Trophoblast cell (in vitro differentiated cells and primary cell): ENCODE measurements around the gene DCAF8.

ENCODE experiments used
- DNase-seq, 2 donors: peaks; one replicate each; pipeline ENCODE4 v3.0.0-alpha.2; 2016
- H2AFZ ChIP-seq: 2 replicates; pipeline ENCODE4 v1.6.1; 2013; ENCODE audit warnings: low read length, moderate library complexity, mild to moderate bottlenecking; ENCODE audit not compliant: insufficient read depth, poor library complexity
- H2AK5ac ChIP-seq: 2 replicates; pipeline ENCODE4 v1.6.1; 2013; ENCODE audit warnings: mild to moderate bottlenecking, low read length
- H2BK120ac ChIP-seq: 2 replicates; pipeline ENCODE4 v1.6.1; 2013; ENCODE audit warnings: low read length, mild to moderate bottlenecking, moderate library complexity; ENCODE audit not compliant: insufficient read depth, poor library complexity
- H2BK12ac ChIP-seq: 2 replicates; pipeline ENCODE4 v1.6.1; 2013; ENCODE audit warnings: mild to moderate bottlenecking, low read length, moderate library complexity
- H2BK5ac ChIP-seq: 2 replicates; pipeline ENCODE4 v1.6.1; 2013; ENCODE audit warnings: low read length, low read depth, moderate library complexity, mild to moderate bottlenecking; ENCODE audit not compliant: poor library complexity
- H3K14ac ChIP-seq: 2 replicates; pipeline ENCODE4 v1.6.1; 2013; ENCODE audit warnings: mild to moderate bottlenecking, low read length
- H3K18ac ChIP-seq: 2 replicates; pipeline ENCODE4 v1.6.1; 2013; ENCODE audit warnings: mild to moderate bottlenecking, low read length
- H3K23ac ChIP-seq: 2 replicates; pipeline ENCODE4 v1.6.1; 2013; ENCODE audit warnings: low read length
- H3K27ac ChIP-seq: 2 replicates; pipeline ENCODE4 v1.5.1; 2013; ENCODE audit warnings: low read depth, mild to moderate bottlenecking, inconsistent platforms, low read length, moderate library complexity
- H3K27me3 ChIP-seq: 2 replicates; pipeline ENCODE4 v1.6.1; 2013; ENCODE audit warnings: inconsistent platforms, mild to moderate bottlenecking, low read length, moderate library complexity; ENCODE audit not compliant: insufficient read depth
- H3K36me3 ChIP-seq, 2 experiments: 1 replicate in 1 of 2; 2 replicates in 1 of 2; pipeline ENCODE4 v1.6.1; 2013; ENCODE audit warnings: low read length in 2 of 2, mild to moderate bottlenecking in 2 of 2, moderate library complexity in 1 of 2; ENCODE audit not compliant: insufficient read depth in 2 of 2, control insufficient read depth in 1 of 2
- H3K4ac ChIP-seq: 2 replicates; pipeline ENCODE4 v1.6.1; 2013; ENCODE audit warnings: low read depth, mild to moderate bottlenecking, low read length, moderate library complexity
- H3K4me1 ChIP-seq, 2 experiments: 1 replicate in 1 of 2; 2 replicates in 1 of 2; pipeline ENCODE4 v1.6.1; 2013; ENCODE audit warnings: low read length in 2 of 2, mild to moderate bottlenecking in 2 of 2, moderate library complexity in 1 of 2; ENCODE audit not compliant: insufficient read depth in 2 of 2, control insufficient read depth in 1 of 2
- H3K4me2 ChIP-seq: 2 replicates; pipeline ENCODE4 v1.6.1; 2013; ENCODE audit warnings: inconsistent platforms, mild to moderate bottlenecking, low read length, moderate library complexity
- H3K4me3 ChIP-seq: 2 replicates; pipeline ENCODE4 v1.5.1; 2013; ENCODE audit warnings: mild to moderate bottlenecking, low read depth, low read length, inconsistent platforms
- H3K79me1 ChIP-seq: one replicate; pipeline ENCODE4 v1.6.1; 2013; ENCODE audit warnings: low read length
- H3K79me2 ChIP-seq: 2 replicates; pipeline ENCODE4 v1.6.1; 2013; ENCODE audit warnings: low read length, mild to moderate bottlenecking; ENCODE audit not compliant: control insufficient read depth, insufficient read depth, poor library complexity
- H3K9ac ChIP-seq: 2 replicates; pipeline ENCODE4 v1.6.1; 2013; ENCODE audit warnings: mild to moderate bottlenecking, low read length
- H3K9me3 ChIP-seq: 2 replicates; pipeline ENCODE4 v1.6.1; 2013; ENCODE audit warnings: low read depth, mild to moderate bottlenecking, control low read depth, inconsistent platforms, low read length; ENCODE audit not compliant: insufficient read depth
- H4K12ac ChIP-seq: 2 replicates; pipeline ENCODE4 v1.6.1; 2013; ENCODE audit warnings: low read depth, mild to moderate bottlenecking, low read length, moderate library complexity
- H4K8ac ChIP-seq: 2 replicates; pipeline ENCODE4 v1.6.1; 2013; ENCODE audit warnings: low read depth, mild to moderate bottlenecking, low read length, moderate library complexity
- H4K91ac ChIP-seq: one replicate; pipeline ENCODE4 v1.6.1; 2013; ENCODE audit warnings: low read depth, mild to moderate bottlenecking, low read length, moderate library complexity
- WGBS: extraction: QIAGEN DNeasy Blood & Tissue Kit; methylation state at CpG from one replicate; pipeline ENCODE4 v1.1.7; 2013; ENCODE audit warnings: missing lambda C conversion rate; ENCODE audit not compliant: insufficient read length, insufficient coverage; ENCODE audit errors: extremely low coverage; 5-methylcytosine and 5-hydroxymethylcytosine counted together

The DCAF8 gene

DNA sequence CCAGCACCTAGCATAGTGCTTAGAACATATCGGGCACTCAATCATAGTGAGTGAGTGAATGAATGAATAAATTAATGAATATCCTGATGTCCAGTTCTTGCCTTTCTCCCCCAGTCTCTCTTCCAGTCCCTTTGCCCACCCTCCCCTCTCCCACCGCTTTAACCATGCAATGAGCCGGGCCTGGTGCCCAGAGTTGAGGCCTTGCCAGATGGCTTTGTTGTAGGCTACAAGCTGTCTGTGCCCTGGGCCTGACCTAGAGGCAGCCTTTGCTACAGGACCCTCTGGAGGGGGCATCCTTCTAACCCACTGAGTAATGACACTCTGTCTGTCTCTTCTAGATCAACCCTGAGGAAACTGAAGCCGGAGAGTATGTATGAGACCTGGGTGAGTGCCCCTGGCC, 65.1 kb downstream of the DCAF8 start:
- DNase-seq = no peak
- no peak overlapping the region for H4K91ac ChIP-seq
- no peaks in the 10 kb centered on the region for H3K79me1 ChIP-seq
- H3K27ac ChIP-seq = no peak overlapping the region
- H3K79me2 ChIP-seq = no peaks in the 10 kb centered on the region
- H3K4me2 ChIP-seq = no peak overlapping the region
- no peak overlapping the region for H3K4me3 ChIP-seq
- H2BK12ac ChIP-seq = no peak overlapping the region
- no peak overlapping the region for H3K14ac ChIP-seq
- no peak overlapping the region for H2AFZ ChIP-seq
- peaks cover 12% of the 10 kb centered on the region for H3K9me3 ChIP-seq
- H4K8ac ChIP-seq = no peak overlapping the region
- H4K12ac ChIP-seq = no peak overlapping the region
- no CpG with 5 or more reads among the region's 4 CpGs for WGBS
- no peak overlapping the region for H3K9ac ChIP-seq
- peaks cover 0 to 7% of the 10 kb centered on the region in 2 experiments for H3K36me3 ChIP-seq
- no peak overlapping the region for H2BK5ac ChIP-seq
- peaks cover 3 to 6% of the 10 kb centered on the region in 2 experiments for H3K4me1 ChIP-seq
- H2AK5ac ChIP-seq = no peak overlapping the region
- no peak overlapping the region for H3K18ac ChIP-seq
- H2BK120ac ChIP-seq = no peak overlapping the region
- H3K4ac ChIP-seq = no peak overlapping the region
- H3K23ac ChIP-seq = no peak overlapping the region
- no peaks in the 10 kb centered on the region for H3K27me3 ChIP-seq

- Histone ChIP-seq H3K4me1 (peaks cover 5 to 8% of the 10 kb centered on the region in 2 experiments), H2AFZ (no peak overlapping the region), H2BK120ac (no peak overlapping the region), H3K27me3 (no peaks in the 10 kb centered on the region), H3K79me2 (no peaks in the 10 kb centered on the region), H3K4ac (no peak overlapping the region), H3K79me1 (no peaks in the 10 kb centered on the region), H3K18ac (no peak overlapping the region), H4K8ac (no peak overlapping the region), H2BK5ac (no peak overlapping the region), H3K36me3 (peaks cover 0 to 7% of the 10 kb centered on the region in 2 experiments), H2BK12ac (no peak overlapping the region), H2AK5ac (no peak overlapping the region), H3K14ac (no peak overlapping the region), H3K9me3 (peaks cover 12% of the 10 kb centered on the region), H4K12ac (no peak overlapping the region), H4K91ac (no peak overlapping the region), H3K23ac (no peak overlapping the region), H3K4me3 (no peak overlapping the region), H3K4me2 (no peak overlapping the region), H3K9ac (no peak overlapping the region), H3K27ac (no peak overlapping the region)
- DNase-seq = no peak
- no CpG with 5 or more reads among the region's 4 CpGs for WGBS
These were observed 66.2 kb downstream of the DCAF8 start for GRCh38 chr1:160196143-160196542.

- H3K27ac ChIP-seq = no peak overlapping the region
- peaks cover 12% of the 10 kb centered on the region for H3K9me3 ChIP-seq
- no peak overlapping the region for H3K14ac ChIP-seq
- H3K4me2 ChIP-seq = no peak overlapping the region
- no peak overlapping the region for H2AK5ac ChIP-seq
- no peaks in the 10 kb centered on the region for H3K27me3 ChIP-seq
- H2BK5ac ChIP-seq = no peak overlapping the region
- no peak overlapping the region for H4K91ac ChIP-seq
- H2BK12ac ChIP-seq = no peak overlapping the region
- no peak overlapping the region for H4K8ac ChIP-seq
- no peaks in the 10 kb centered on the region for H3K79me1 ChIP-seq
- H3K4ac ChIP-seq = no peak overlapping the region
- DNase-seq = no peak
- no peak overlapping the region for H2BK120ac ChIP-seq
- no peak overlapping the region for H3K9ac ChIP-seq
- no peak overlapping the region for H4K12ac ChIP-seq
- no peaks in the 10 kb centered on the region for H3K79me2 ChIP-seq
- no CpG with 5 or more reads among the region's 2 CpGs for WGBS
- no peak overlapping the region for H2AFZ ChIP-seq
- H3K23ac ChIP-seq = peak overlapping the region; percentile 74
- no peak overlapping the region for H3K4me3 ChIP-seq
- H3K36me3 ChIP-seq = peaks cover 0 to 7% of the 10 kb centered on the region in 2 experiments
- peaks cover 5 to 8% of the 10 kb centered on the region in 2 experiments for H3K4me1 ChIP-seq
- H3K18ac ChIP-seq = no peak overlapping the region
These were observed 67.7 kb downstream of the DCAF8 start for GRCh38 chr1:160194737-160195059.

DNA sequence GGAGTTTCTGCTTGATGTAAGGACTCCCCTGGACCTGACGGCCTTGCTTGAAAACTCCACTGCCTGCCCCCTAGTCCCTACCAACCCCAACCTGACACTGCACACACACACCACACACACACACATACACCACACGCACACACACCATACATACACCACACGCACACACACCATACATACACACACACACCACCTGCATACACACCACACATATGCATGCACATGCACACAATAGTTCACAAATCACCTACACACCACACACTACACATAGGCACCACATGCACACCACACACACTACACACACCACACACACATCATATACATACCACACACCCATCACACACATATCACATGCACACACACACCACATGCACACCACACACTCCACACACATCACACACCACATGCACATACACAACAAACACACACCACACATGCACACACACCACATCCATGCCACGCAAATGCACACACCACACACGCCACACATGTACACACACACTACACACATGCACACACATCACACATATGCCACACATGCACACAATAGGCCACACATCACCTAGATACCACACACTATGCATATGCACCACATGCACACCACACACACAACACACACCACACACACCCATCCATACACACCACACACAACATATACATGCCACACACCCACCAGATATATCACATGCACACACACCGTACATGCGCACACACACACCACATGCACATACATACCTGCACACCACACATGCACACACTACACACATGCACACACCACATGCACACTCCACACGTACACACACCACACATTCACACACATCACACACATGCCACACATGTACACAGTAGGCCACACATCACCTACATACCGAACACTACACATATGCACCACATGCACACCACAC, 68.3 kb downstream of the DCAF8 start:
- H2AFZ ChIP-seq = no peak overlapping the region
- peaks cover 0 to 7% of the 10 kb centered on the region in 2 experiments for H3K36me3 ChIP-seq
- no peak for DNase-seq
- no peak overlapping the region for H2AK5ac ChIP-seq
- no peak overlapping the region for H4K8ac ChIP-seq
- 100% methylated on average over 2 of the region's 9 CpGs for WGBS
- H2BK120ac ChIP-seq = no peak overlapping the region
- no peaks in the 10 kb centered on the region for H3K27me3 ChIP-seq
- peak overlapping the region; percentile 74 for H3K23ac ChIP-seq
- H3K27ac ChIP-seq = no peak overlapping the region
- peaks cover 5 to 8% of the 10 kb centered on the region in 2 experiments for H3K4me1 ChIP-seq
- H2BK5ac ChIP-seq = no peak overlapping the region
- no peak overlapping the region for H3K4me2 ChIP-seq
- H3K9me3 ChIP-seq = peaks cover 12% of the 10 kb centered on the region
- H3K79me1 ChIP-seq = no peaks in the 10 kb centered on the region
- H3K79me2 ChIP-seq = no peaks in the 10 kb centered on the region
- no peak overlapping the region for H3K14ac ChIP-seq
- no peak overlapping the region for H4K91ac ChIP-seq
- peak overlapping the region; percentile 62 for H3K4me3 ChIP-seq
- no peak overlapping the region for H2BK12ac ChIP-seq
- H4K12ac ChIP-seq = no peak overlapping the region
- no peak overlapping the region for H3K9ac ChIP-seq
- no peak overlapping the region for H3K18ac ChIP-seq
- H3K4ac ChIP-seq = no peak overlapping the region
